Midbrain (tissue), 1 donor: ENCODE data around the gene RASSF10.
A peak's percentile ranks its signal among the peaks of the same experiment; 100 is the strongest.

Experiments
- DNase-seq: peaks from one replicate; lab custom pipeline; 2025; lab: John Stamatoyannopoulos, UW

RASSF10 gene

DNA sequence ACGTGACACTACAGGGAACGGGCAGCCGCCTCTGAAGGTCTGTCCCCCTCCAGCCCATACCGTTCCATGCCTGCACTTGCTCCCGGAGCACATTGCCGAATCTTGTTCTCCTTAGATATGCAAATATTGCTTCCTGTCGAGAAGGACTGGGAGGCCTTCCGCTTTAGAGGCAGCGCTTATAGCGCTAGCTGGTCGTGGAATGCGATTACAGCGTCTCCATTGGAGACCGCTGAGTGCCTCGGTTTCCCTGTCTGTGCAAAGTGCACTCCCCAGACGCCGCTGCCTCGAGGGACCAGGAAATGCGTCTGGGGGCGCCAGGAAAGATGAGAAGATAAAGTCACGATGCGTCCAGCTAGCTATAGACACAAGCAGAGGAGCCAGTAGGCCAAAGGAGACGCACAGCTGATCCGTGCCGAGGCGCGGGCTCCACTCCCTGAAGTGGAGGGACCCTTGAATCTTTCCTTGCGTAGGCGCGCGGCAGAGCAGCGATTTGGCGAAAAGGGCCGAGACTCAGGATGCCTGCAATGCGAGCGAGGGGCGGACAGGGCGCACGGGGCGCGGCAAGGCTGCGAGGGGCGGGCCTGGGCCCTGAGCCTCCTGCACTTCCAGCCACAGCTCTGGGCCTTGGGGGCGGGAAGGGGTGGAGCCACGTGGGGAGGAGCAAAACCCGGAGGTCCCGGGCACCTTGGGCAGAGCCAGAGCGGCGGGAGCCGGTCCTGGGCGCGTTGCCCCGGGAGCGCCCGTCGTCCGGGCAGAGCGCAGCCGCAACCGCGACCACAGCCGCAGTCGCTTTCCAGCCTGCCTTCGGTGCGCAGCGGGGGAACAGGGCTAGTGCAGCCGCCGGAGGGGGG, at the start of gene RASSF10:
TSS of gene RASSF10 (plus strand) at position 692 of the 851 bp plus-strand sequence. CDS start 261 bp downstream, outside the sequence.
- peak; percentile 42 for DNase-seq

- no peak for DNase-seq
Observed at GRCh38 chr11:12961615-12962014, 47.5 kb upstream of the RASSF10 start.

- DNase-seq: no peak
Observed at GRCh38 chr11:12962306-12962705, 46.8 kb upstream of the RASSF10 start.

DNA sequence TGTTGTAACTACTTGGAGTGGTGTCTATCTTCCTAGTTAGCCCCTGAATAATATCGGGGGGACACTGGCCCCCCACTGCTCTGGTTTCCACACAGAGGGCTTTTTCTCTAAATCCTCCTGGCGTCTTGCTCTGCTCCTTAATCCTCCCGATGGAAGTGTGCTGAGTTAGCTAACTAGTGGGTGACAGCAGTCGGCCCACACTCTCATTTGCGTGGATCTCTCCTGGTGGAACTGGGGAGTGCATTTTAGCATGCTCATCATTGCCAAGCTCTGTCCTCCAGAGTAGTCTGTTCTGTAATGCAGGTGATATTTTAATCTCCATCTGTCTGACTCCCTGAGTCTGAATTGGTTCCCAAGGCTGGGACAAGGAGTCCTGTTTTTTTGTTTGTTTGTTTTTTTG, 46.1 kb upstream of the RASSF10 start:
- no peak for DNase-seq

DNA sequence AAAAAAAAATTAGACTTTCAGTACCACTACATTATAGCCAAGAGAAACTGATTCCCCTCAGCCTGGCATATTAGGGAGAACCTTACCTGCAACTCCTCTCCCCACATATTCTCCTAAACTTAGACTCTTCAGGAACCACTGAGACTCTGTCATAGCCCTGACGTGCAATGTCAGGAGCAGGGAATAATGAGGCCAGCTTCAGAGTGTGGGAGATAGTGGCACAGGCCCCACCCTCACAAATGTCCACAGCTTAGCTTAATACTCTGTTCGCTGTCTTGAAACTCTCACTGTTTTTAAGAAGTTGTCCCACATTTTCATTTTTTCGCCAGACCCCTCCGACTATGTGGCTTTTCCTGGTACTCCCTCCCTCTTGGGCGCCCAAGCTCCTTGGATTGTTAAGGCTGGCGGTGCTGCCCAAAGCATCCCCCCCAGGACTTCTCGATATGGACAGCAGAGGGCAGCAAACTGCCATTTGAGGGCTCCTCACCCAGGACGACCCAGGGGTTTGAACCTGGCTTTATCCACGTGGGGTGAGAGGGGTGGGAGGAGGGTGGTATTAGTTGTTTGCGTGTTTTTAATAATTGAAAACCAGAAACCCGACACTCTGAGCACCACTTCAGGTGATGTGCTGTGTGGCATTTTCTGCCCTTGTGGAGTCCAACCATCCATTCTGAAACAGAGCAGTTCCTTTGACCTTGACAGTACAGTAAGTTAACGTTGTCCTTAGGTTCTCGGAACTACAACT, 45.2 kb upstream of the RASSF10 start:
- DNase-seq: peak; percentile 59

GRCh38 chr11:12964650-12965049, 44.5 kb upstream of the RASSF10 start:
- no peak for DNase-seq

GRCh38 chr11:12966002-12966401, 43.1 kb upstream of the RASSF10 start:
- DNase-seq: no peak

DNA sequence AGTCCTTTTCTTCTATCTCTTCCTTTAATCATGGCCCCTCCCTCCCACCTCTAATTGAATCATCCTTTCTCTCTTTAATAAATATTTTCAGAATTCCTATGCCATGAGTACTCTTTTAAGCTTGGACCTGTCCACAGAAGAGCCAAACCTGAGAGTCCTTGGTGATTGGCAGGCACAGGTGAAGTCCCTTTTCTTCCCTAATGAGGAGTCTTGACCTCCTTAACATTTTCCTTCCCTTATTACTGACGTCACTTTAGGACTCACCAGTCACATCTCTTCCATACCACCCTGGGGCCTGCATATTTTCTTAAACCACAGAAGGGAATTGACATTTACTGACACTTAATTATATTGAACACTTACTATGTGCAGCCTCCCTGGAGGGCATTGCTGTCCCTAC, 41.0 kb upstream of the RASSF10 start:
- DNase-seq: no peak

- no peak for DNase-seq
Observed at GRCh38 chr11:12968826-12969225, 40.3 kb upstream of the RASSF10 start.

DNA sequence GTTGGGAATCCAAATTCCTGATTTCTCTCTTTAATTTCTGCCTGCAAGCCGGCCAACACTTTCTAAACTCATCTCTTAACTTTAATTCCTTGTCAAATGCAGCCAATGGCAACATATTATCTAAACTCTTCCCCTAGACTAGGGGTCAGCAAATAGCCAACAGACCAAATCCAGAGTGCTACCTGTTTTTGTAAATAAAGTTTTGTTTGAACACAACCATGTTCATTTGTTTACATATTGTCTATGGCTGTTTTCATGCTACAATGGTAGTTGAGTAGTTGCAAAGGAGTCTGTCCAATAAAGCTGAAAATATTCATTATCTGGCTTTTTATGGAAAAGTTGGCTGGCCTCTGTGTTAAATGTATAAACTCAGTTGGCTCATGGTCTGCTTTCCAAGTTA, 37.2 kb upstream of the RASSF10 start:
- no peak for DNase-seq

DNA sequence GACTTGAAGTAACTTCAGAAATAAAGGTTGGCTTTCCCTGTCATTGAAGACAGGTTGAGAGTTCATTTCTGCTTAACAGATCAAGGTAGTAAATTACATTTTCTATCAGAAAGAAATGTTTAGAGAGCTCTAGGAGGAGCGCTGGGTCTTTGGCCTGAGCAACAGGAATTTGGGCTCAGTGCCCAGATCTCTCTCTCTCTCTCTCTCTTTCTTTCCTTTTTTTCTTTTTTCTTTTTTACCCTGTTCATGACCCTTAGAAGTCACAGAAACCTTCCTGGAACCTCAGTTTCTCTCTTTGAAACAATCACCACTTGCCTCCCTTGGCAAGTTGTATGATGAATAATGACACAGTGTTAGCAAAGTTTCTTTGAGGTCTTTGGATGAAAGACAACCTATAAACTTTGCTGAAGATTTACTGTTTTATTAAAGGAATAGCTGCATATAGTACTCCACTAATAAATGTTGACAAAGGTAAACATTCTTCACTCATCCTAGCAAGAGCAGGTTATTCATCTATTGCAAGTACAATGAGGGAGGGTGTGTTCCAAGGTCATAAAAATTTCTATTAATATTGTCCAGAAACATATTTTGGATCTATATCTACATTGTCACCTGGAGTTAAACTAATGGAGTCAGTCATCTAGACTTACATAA, 35.5 kb upstream of the RASSF10 start:
- no peak for DNase-seq

DNA sequence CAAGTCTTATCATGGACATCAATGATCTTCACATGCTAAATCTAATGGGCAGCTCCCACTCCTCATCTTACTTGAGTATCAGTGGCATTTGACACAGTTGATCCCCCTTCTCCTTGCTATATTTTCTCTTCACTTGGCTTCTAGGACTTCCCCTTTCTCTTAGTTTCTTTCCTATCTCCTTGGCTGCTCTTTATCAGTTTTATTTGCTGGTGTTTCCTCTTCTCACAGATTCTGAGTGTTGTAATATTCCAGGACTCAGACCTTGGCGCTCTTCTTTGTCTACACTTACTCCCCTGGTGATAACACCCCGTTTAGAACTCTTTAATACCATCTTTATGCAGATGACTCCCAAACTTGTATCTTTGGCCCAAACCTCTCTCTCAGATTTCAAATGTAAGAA, 33.9 kb upstream of the RASSF10 start:
- DNase-seq: no peak

- DNase-seq: no peak
Observed at GRCh38 chr11:12979928-12980689, 29.0 kb upstream of the RASSF10 start.

DNA sequence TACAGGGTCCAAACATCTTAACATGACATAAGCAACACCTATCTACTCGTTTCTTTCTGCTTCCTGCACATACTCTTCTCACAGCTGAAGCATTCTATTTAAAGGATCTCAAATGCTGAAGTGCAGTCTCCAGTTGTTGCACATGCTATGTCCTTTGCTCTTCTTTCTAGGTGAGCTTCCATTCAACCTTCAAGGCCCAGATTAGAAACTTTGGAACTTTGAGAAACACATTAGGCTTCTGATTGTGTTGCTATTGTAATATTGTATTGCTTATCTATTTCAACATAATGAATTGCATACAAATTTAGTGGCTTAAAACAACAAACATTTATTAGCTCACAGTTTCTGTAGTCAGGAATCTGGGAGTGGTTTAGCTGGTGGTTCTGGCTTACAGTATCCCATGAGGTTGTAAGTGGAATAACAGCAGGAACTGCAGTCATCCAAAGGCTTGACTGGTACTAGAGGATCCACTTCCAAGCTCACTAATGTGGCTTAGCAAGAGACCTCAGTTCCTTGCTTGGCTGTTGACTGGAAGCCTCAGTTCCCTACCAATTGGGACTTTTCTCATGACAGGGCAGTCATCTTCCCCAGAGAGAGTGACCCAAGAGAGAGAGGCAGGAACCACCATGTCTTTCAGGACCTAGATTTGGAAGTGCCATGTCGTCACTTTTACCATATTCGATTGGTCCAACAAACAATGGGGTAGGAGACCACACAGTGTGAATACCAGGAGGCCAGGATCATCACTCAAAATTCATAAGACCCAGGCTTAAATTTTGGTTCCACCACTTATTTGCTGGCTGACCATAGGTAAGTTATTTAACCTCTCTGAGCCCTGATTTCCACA, 27.2 kb upstream of the RASSF10 start:
- no peak for DNase-seq

DNA sequence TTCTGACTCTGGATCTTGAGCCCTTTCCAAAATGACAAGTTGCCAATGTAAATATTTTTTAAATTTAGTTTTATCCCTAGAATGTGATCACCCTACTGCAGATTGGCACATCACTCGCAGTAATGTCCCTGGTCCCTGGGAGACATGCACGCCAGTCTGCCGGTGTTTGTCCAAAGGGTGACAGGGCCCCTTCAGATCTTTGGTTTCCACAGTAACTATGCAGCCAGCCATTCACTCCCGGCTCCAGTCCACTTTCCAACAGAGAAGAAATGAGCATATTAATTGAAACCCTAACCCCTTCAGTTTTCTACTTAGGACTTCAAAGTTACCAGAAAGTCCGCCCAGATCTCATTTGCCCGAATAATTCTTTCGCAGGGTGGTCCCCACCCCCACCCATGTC, 25.8 kb upstream of the RASSF10 start:
- DNase-seq: no peak

DNA sequence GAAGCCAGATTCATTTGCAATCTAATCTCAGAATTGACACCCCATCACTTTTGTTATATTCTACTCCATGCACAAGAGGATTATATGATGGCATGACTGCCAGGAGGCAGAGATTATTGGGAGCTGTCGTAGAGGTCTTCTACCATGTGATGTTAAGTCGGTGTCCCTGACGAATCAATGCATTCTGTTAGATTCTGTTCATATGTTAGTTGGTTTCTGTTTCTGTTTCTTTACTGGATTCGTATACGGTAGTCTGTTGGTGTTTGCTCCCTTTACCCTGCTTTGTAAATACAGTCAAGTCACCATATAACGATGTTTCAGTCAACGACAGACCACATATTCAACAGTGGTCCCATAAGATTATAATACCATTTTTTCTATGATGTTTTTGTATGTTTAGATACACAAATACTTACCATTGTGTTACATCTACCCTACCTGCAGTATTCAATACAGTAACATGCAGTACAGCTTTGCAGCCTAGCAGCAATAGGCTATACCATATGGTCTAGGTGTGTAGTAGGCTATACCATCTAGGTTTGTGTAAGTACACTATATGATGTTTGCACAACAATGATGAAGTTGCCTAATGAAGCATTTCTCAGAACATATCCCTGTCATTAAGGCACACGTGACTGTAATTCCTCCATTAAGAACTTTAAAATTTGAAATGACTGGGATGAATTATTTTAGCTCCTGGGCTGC, 22.8 kb upstream of the RASSF10 start:
- no peak for DNase-seq

DNA sequence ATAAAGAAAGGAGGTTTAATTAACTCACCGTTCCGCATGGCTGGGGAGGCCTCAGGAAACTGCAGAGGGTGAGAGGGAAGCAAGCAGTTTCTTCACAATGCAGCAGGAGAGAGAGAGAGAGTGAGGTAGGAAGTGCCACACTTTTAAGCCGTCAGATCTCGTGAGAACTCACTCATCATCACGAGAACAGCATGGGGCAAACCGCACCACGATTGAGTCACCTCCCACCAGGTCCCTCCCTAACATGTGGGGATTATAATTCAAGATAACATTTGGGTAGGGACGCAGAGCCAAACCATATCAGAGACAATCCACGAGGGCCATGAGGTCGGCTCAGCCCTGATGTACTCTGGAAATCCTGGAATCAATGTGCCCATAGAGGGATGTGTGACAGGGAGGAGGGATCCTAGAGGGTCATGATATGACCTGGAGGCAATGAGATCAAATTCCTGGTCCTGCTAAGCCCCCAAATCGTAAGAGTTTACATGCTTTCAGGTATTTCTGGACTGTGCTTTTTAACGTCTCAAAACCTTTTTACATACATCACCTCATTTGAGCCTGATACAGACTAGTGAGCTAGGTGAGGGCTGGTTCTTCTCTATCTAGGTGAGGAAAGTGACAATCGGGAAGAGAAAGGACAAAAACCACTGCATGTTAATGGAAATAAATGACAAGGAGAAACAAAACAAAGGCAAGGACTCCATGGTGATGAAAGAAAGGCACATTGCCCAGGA, 19.5 kb upstream of the RASSF10 start:
- no peak for DNase-seq

DNA sequence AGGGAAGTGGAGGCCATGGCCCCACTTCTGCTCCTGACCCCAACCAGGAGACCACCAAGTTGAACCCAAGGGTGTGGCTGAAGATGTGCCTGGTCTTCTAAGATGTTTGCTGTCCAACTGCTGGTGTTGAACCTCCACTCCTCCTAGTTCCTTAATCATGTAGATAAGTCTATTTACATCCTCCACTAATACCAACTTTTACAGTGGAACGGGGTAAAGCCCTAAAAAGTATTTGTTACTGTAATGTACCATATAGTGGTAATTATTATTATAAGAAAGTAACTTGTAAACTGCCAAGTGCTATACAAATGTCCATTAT, 19.0 kb upstream of the RASSF10 start:
- DNase-seq: no peak

GRCh38 chr11:12991426-12991825, 17.7 kb upstream of the RASSF10 start:
- DNase-seq: no peak

DNA sequence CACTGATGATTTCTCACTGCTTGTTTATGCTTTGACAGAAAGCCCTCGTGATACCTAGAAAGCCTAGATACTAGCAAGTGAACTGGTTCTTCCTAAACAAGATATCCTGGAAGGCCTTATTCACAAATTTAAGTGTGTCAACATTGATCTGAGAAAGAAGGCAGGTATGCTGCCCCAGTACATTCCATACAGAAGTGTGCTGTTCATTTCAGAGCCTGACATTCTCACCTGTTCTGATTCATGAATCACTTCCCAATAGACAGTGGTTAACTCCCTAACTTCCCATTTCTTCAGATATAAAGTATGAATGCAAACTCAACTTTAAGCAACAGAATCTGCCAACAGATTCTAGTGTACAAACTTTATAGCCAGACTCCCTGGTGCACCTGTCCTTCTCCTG, 15.5 kb upstream of the RASSF10 start:
- no peak for DNase-seq
